GM19467 (cell line): ENCODE measurements around the gene HOXA9.

Source experiments
- ATAC-seq: cut with Tn5 transposase; IDR thresholded peaks from one replicate; pipeline ENCODE4 v1.9.1; 2021; ENCODE audit warnings: mild to moderate bottlenecking, moderate library complexity; ENCODE audit not compliant: unreplicated experiment

Gene HOXA9

DNA sequence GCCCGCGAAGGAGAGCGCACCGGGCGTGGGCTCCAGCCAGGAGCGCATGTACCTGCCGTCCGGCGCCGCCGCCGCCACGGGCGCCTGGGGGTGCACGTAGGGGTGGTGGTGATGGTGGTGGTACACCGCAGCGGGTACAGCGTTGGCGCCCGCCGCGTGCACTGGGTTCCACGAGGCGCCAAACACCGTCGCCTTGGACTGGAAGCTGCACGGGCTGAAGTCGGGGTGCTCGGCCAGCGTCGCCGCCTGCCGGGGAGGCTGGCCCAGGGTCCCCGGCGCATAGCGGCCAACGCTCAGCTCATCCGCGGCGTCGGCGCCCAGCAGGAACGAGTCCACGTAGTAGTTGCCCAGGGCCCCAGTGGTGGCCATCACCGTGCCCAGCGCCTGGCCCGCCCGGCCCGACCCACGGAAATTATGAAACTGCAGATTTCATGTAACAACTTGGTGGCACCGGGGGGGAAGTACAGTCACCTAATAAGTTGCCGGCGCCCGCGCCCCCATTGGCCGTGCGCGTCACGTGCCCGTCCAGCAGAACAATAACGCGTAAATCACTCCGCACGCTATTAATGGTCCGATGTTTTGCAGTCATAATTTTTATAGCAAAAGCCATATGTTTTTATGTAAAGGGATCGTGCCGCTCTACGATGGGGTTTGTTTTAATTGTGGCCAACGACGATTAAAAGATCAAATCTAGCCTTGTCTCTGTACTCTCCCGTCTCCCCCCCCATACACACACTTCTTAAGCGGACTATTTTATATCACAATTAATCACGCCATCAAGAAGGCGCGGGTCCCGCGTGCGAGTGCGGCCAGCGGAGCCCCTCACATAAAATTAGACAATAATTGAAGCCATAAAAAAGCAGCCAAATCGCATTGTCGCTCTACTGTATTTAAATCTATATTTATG, at the start of gene HOXA9:
Gene HOXA9, minus strand, starts transcription at position 449 of the 907 bp plus-strand sequence. Its CDS starts 80 bp downstream, at position 369.
- no peak for ATAC-seq

DNA sequence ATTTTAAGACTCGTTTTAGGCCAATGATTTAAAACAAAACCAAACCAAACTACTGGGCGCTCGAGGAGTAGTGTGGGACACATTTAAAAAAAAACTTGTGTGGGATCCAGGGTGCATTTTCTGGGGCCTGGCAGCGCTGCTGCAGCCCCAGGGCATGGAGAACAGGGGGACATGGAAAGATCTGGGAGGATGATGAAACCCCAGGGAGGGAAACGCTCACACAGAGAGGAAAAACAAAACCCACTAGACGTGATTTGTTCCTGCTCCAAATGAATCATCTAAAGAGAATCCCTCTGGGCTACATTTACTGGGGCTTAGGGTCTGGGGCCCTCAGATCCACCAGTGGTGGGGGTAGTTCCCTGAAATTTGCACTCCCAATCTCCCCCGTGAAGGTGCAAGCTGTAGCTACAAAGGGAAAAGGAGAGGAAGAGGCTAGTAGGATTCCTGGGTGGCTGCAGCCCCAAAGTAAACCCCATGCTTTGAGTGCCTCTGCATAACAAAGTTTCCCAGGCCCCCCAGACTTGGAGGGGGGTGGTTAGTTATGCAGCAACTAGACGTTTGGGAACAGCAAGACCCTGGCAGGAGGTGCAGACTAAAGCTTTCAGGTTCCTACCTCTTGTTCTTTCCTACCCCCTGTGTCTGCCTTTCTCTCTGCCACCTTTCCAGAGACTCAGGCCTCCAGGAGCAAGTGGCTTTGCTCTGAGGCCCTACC, 49.1 kb upstream of the HOXA9 start:
- no peak for ATAC-seq

DNA sequence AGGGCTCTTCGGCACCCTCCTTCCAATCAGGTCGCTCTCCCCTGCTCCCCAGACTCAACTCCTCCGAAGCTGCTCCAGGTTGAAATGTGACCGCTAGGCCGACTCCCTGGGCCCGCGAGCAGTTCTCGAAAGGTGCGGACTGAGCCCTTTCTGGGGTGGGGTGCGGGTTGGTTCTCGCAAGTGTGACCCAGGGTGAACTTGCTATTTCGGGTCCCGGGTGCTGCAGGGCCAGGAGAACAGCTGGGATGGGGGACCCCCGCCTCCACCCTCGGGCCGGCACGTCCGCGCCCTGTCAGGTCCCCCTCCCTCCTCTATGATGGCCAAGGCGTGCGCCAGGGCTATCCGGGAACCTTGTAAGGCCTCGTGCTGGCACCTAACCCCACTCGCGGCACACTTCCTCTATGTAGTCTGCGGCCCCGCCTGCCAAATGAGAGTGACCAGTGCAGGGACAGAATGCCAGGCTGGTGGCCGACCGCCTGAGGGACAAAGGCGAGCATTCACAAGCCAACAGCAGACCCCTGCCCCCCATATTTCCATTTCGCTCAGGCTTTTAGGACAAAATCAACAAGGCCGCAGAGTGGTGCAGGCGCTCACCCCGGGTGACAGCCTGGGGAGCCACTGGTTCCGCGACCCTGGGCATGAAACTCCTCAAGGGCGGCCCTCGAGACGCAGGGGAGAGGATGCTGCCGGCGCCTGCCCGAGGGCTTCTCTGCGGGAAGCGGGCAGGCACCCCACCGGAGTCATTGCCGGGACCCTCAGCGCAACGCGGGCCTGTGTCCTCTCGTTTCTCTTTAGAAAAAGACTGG, 48.3 kb upstream of the HOXA9 start:
- no peak for ATAC-seq

DNA sequence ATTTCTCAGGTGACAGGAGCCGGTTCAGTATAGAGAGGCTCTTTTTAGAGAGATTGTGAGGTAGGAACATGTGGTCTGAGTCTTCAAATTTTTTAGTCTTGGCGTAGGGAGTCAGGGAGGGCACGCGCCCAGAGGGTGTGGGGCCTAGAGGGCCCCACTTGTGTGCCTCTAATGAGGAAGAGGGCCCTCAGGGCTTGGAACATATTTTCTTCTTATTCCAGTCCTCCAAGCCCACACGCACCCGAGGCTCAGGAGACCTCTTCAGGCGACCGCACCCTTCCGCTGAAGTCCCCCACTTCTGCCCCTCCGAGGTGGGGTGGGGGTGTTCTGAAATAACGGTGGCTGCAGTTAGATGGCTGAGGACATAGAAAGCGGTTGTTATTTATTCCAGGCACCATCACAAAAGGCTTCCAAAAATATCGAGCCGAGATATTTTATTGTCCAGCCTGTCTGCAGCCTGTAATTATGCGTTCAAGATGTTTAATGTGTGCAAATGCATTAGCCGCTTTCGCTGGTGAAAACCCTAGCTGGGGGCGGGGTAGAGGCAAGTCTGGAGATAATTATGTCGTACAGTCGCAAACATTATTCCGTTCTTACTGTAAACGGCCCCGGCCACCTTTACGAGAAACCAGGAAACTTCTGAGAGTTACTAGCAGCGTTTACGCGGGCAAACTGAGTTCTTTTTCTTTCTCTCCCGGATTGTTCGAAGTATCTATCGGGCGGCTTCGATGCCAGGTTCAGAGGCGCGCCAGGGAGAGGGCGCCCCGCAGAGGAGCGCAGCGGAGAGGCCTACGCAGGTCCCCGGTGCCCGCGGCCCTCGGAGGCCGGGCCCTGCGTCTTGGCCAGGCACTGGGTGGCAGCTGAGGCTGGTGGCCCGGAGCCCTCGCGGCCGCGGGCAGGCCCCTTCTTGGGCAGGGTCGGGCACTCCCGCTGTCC, 47.4 kb upstream of the HOXA9 start:
- ATAC-seq, result no peak

DNA sequence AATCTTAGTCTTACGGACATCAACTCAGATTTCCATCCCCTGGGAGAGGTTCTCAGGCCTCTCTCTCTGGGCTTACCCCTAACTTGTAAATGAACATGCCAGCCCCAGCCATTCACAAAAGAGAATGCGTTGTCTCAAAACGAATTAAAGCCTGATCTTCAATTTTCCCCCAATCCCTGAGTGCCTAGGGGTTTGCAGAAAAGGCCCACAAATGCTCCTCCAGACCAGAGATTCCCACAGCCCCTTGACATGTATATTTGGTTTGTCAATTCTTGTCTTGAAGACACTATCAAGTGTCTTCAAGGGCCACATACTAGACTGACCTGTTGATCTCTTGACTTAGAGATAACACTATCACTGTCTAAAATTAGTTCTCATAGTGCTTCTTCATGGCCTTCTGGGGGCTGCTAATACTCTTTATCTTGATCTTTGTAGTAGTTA, 46.4 kb upstream of the HOXA9 start:
- no peak for ATAC-seq

DNA sequence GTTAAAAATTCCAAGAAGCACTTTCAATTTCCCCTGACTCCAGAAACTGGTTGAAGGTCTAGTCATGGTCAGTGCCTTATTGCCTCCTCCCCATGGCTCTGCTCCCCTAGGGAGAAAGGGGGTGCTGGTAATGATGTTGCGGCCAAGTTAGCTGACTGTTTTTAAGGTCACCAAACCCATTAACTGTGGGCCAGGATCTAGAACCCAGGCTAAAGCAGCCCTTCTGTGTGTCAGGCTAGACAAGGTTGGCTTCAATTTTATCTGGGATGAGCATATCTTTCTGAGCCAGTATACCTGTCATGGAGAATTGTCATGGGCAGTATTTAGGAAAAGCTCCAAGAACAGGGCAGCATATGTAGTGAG, 45.7 kb upstream of the HOXA9 start:
- ATAC-seq, result no peak

DNA sequence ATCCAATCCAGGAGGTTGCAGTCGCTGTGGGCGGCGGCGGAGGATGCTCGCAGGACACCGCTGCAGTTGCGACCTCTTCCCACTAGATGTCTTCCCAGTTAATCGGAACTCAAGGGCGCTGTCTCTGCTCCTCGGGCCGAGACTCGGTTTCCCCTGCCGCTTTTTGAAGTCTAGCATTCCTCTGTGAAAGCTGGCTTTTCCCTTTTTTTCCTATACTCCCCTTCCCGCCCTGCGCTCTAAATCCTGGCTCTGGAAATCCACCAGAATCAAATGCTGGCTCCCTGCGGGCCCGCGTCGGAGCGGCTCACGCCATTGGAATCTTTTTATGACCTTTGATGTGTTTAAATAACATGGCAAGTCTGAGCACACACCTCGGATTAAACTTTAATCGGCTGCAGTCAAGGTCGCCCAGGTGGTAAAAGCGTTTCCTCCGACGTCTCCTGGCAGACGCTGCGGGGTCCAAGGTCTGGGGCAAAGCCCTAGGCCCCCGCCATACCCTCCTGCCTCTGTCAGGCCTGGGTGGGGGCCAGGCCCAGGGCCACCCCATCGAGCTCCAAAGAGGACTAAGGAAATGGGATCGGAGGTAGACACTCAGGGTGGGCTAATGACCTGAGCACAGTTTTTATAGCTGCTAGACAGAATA, 45.2 kb upstream of the HOXA9 start:
- ATAC-seq, result no peak

DNA sequence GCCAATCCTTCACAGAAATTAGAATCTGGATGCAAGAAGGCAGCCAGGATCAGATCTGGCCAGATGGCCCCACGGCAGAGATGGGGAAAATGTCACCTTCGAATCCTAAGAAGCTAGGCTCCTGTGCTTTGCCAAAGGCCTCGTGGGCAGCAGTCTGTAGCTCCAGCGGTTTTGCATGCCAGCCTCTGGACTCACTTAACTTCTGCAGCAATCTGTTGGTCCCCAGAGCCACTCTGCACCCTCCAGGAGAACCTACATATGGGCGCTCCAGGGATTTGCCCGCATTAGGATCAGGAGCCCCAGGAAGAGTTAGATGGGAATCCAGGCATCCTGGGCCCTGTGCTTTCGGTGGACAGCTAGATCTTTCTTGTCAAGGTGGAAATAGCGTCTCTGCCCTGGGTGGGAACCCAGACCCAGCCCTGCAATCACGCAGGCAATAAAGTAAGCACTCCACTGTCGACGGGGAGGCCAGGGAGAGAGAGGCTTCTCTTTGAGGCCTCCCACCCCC, 44.6 kb upstream of the HOXA9 start:
- no peak for ATAC-seq

DNA sequence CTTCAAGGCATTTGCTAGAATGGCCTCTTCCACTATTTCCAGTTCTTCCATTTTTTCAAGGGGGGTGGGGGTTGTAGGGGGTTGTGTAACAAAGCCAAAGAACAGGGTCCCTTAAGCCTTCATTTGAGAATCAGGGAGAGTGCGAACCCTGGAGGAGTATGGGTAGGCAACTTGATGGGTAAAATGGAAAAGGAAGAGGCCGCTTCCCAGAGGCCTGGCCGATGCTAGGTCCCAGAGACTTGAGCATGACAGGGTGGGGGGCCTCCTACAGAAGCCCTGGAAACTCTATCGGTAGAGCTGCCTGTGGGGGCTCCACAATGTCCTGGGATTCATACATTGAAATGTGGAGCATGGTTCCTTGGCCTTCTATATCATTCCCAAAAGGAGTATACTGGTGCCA, 43.7 kb upstream of the HOXA9 start:
- ATAC-seq, result no peak

DNA sequence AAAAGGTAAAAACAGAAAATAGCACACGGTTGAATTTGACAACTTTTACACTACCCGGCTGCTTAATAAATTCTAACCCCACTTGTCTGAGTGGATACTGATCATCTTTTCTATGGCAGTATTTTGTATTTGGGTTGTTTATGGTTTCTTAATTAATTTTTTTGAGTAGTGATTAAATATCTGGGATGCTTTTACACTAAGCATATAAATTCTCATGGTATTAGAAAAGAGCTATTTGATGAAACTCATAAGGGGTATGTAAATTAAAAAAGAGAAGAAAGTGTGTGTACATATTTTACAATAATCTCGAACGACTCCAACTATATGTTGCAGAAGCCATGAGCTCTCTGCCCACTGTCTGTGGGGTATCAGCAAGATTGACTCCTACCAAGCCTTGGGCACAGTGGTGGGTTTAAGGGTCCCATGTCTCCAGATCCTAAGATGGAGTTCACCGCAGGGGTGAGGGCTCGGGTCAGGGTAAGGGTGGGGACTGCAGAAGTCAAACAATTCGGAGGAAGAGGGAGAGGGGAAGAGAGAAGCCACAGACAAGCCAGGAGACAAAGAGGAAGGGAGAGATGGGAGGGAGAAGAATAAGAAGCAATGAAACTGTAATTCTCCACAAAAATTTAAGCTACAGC, 42.1 kb upstream of the HOXA9 start:
- no peak for ATAC-seq

DNA sequence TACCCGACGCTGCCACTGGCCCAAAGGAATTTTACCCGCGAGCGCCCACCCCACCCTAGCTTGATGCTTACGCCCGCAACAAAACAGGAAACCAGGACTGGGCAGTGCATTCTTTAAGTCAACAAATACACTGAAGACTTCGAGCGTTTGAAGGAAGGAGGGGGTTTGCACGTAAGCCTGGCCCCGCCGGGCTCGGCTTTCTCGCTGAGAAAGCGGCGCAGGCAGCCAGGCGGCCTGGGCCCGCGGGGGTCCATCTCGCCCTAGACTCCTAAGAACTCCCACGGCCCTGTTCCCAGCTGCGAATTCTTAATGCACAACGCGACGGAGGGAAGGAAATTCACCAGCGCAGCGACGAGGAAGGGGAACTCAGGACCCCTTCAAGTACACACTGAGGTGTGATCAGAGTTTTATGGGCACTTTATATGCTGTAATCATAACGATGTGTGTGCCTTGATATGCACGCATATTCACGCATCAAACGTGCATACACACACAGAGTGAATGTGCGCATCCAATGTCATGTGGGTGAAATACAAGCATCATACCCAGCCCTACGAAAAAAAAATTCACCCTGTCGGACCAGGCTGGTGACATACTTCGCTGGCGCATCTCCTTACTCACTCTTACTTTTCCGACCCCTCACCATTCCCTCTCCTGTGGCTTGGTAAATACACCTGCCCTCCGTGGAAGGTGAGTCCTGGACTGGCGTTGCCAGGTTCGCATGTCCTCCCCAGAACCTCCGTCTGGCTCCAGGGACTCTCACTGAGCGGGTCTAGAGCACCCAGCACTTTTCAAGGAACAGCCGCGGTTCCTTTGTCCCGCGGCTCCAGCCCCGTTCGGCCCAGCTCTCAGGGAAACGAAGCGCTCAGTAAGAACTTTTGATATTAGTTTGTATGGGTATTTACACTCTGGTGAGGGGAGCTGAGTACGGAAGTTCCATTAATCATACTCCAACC, 40.3 kb upstream of the HOXA9 start:
- no peak for ATAC-seq

DNA sequence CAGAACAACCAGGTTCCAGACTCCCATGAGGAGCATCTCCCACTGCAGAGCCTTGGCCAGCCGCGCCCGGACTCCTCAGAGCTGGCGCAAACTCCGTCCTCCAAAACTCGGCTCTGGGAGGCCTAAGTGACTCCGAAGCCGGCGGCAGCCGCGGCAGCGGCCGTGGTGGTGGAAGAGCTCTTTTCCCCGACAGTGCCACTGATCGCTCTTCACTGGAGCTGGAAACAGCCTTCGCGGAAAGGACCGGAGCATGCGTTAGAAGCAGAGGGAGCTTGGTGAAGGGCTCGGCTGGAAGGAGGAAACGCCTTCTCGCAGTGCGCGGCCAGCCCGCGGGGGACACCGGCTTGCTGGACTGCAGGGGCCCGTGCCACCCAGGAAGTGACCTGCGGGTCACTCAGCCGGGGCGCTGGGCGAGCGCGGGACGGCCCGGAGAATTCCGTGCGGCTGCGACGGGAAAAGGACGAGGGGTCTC, 39.5 kb upstream of the HOXA9 start:
- ATAC-seq, result no peak

DNA sequence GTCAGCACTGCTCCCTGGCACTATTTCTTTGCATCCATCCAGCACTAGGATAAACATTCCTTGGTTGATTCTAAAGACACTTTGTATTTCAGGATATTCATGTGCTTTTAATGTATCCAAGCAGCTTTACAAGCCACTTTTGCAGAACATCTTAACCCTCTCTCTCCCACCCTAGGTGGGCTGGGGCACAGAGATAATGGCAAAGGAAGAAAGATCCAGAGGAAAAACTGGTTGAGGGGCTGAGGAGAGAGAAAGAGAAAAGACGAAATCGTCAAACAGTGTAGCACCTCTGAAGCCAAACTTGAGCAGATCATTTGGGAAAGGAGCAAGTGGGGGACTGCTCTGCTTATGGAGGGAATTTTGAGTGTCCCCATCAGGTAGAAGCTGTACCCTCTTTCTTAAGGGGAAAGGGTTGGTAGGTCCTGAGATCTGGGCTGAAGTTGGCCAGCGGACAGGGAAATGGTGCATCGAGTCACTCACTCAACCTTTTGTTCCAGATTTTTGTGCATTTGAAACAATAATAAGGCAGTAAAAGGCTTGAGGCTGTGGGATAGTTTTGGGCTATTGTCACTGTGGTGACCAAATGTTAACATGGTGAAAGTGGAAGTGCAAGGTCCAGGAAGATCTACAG, 38.7 kb upstream of the HOXA9 start:
- no peak for ATAC-seq

DNA sequence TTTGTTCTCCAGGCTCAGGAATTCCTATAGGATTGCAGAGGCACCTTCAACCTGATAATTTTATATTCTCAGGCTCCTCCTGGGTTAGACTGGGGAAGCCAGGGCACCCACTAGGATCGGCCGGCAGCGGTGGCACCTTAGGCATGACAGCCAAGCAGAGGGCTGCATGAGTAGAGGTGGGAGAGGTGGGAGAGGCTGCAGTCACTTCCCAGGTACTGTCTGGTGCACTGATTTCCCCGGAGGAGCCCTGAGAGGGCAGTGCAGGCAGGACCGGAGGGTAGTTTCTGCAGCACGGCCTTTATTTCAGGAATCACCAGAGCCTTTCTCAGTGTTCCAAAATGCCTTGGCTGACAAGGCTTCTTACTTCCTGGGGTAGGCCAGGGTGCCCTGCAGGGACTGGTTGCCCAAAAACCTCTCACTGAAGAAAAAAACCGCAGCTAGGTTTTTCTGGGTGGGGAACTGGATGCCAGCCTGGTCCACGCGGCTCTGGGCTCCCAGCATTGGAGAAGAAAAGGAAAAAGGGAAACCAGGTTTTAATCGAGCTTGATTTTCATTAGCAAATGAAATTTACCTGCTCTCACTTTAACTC, 38.1 kb upstream of the HOXA9 start:
- ATAC-seq, result no peak

DNA sequence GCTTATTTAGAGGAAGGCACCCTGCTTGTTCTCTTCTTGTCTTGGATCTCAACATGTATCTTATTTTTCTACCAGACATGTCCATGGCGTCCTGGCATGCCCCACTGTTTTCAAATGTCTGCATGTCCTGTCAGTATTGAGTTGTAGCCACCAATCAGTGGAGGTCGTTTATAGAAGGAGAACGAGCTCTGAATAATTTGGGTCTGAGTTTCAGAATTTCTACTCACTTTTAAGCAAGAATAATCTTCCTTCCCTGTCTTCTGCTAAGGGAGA, 37.5 kb upstream of the HOXA9 start:
- ATAC-seq, result no peak

DNA sequence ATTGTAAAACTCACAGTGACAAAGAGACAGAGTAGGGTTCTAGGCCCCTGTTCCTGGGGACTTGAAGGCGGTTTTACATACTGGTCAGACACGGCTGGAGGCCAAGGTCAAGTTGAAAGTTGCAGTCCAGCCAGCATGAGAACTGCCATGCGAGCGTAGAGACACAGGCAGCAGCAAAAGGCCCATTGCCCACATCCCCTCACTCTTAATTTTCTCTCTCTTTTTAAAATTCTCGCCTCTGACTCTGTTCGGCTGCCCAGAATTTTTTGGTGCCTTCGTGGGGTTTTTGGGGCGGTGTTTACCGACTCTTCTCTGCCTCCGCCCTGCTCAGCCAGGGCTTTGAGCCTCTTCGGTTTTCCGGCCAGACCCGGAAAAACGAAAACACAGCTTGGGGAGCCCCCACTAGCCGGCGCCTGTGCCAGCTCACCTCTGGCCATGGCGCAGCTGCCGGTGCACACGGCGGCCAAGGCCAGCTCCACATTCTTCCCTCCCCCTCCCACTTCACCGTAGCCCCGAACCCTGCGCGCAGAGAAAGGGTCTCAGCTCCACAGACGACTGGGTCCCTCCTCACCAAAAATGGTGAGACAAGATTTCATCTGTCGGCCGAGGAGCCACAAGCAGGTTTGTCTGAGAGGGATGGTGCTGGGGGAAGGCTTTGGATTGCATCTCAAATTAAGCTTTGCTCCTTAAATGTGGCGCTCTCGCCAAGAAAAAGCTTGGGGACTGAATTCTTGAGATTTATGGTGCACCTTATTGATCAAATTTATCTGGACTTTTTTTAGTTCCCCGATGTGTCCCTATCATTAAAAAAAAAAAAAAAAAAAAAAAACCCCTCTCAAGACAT, 36.9 kb upstream of the HOXA9 start:
- no peak for ATAC-seq
